Esophagus squamous epithelium (tissue), 4 donors: ENCODE results near the gene KIFC3.
"Not testable (repeated sequence)": the region's sequence is repeated elsewhere in the genome, so short reads cannot be mapped to it uniquely, and the experiment has no call there.

Experiments used
- POLR2A ChIP-seq, 4 donors: fragments of 450-650 bp; IDR thresholded peaks; one replicate each; pipeline ENCODE4 v1.6.1; 2017; ENCODE audit warnings: antibody characterized with exemption in 4 of 4, mild to moderate bottlenecking in 4 of 4, moderate library complexity in 3 of 4
- TF ChIP-seq, protein P1 (sequence below), 6 experiments: fragments of 450-650 bp in 4 of 6; fragments of 200-600 bp in 2 of 6; sonication (generic) in 2 of 6; IDR thresholded peaks; one replicate each; pipeline ENCODE4 v1.5.1; 2016 to 2019; ENCODE audit warnings: antibody characterized with exemption in 6 of 6, mild to moderate bottlenecking in 4 of 6, moderate library complexity in 4 of 6

DNA sequence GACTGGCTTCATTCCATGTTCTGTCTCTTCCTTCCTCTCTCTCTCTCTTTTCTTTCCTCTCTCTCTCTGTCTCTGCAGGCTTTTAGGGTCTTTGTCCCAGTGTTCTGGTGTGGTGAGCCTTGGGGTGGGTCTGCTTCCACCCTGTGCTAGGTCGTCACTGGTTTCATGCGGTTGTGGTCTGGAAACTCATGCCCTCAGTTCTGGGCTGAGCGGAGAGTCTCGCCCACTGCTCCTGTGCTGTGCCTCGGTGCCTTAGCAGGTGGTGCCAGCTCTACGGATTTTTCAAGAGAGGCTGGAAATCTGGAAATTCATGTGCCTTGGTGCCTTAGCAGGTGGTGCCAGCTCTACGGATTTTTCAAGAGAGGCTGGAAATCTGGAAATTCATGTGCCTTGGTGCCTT, 56.0 kb downstream of the KIFC3 start:
- TF ChIP-seq, protein P1, sequence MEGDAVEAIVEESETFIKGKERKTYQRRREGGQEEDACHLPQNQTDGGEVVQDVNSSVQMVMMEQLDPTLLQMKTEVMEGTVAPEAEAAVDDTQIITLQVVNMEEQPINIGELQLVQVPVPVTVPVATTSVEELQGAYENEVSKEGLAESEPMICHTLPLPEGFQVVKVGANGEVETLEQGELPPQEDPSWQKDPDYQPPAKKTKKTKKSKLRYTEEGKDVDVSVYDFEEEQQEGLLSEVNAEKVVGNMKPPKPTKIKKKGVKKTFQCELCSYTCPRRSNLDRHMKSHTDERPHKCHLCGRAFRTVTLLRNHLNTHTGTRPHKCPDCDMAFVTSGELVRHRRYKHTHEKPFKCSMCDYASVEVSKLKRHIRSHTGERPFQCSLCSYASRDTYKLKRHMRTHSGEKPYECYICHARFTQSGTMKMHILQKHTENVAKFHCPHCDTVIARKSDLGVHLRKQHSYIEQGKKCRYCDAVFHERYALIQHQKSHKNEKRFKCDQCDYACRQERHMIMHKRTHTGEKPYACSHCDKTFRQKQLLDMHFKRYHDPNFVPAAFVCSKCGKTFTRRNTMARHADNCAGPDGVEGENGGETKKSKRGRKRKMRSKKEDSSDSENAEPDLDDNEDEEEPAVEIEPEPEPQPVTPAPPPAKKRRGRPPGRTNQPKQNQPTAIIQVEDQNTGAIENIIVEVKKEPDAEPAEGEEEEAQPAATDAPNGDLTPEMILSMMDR (IDR thresholded peaks at IDR 0.05): not testable (repeated sequence)
- not testable (repeated sequence) for TF ChIP-seq POLR2A (IDR thresholded peaks at IDR 0.05)
